GM12878 (cell line): ENCODE results near the gene POTEF. TPM values are rescaled to one million over a fixed set of nuclear protein-coding genes. Genes with fewer than 3 reads are reported as not detected.
"Not testable (repeated sequence)": the region's sequence is repeated elsewhere in the genome, so short reads cannot be mapped to it uniquely, and the experiment has no call there.

Source experiments
- ATAC-seq: fragments of 200-7000 bp; cut with Tn5 transposase; 3 replicates; pipeline ENCODE4 v1.9.1; 2020; ENCODE audit warnings: mild to moderate bottlenecking, moderate library complexity
- BruUV-seq: library from RNA; stranded (reverse); fragments of 400-500 nt; replicated peaks from 2 replicates; lab custom pipeline; 2021; lab: Mats Ljungman, UMichigan
- CTCF ChIA-PET: fragments of 300-600 bp; sonication (Branson Sonifier 250); formaldehyde crosslinking; extraction: SDS; loops from one replicate; lab custom pipeline; 2021; ENCODE audit warnings: inconsistent platforms; lab: Yijun Ruan, JAX
- POLR2A ChIA-PET: fragments of 350-600 bp; formaldehyde crosslinking; extraction: SDS; loops from one replicate; lab custom pipeline; 2021; ENCODE audit warnings: inconsistent platforms; lab: Charles Lee
- RAD21 ChIA-PET: fragments of 300-600 bp; sonication (Branson Sonifier 250); formaldehyde crosslinking; loops from one replicate; lab custom pipeline; 2023; ENCODE audit warnings: antibody characterized with exemption; ENCODE audit not compliant: unreplicated experiment; lab: Charles Lee
- SMC1A ChIA-PET: fragments of 300-600 bp; sonication (Branson Sonifier 250); formaldehyde crosslinking; loops from one replicate; lab custom pipeline; 2023; ENCODE audit not compliant: unreplicated experiment, uncharacterized antibody; lab: Charles Lee
- DNase-seq: peaks from one replicate; pipeline ENCODE4 v3.0.0-alpha.2; 2011; ENCODE audit warnings: low read depth, low spot score
- FAIRE-seq: peaks from 3 replicates; lab custom pipeline; 2011; peaks lifted over from hg19 to GRCh38; lab: Jason Lieb, UNC
- H2AFZ ChIP-seq: 2 replicates; pipeline ENCODE4 v1.6.0; 2011; ENCODE audit warnings: low read depth, low read length, control low read depth; ENCODE audit not compliant: control insufficient read depth
- H3K27ac ChIP-seq: 2 replicates; pipeline ENCODE4 v1.5.1; 2011; ENCODE audit warnings: control low read depth; ENCODE audit not compliant: control insufficient read depth, insufficient read depth
- H3K27me3 ChIP-seq, 2 experiments: replicated peaks in 1 of 2; 2 replicates each; pipeline versions ENCODE4 v1.6.0 to v1.6.1; 2011; ENCODE audit warnings: low read length in 1 of 2; ENCODE audit not compliant: control insufficient read depth in 2 of 2, insufficient read depth in 2 of 2
- H3K36me3 ChIP-seq, 2 experiments: 2 replicates each; pipeline ENCODE4 v1.5.1; 2011; ENCODE audit warnings: low read length in 1 of 2; ENCODE audit not compliant: control insufficient read depth in 2 of 2, insufficient read depth in 2 of 2
- H3K4me1 ChIP-seq: 2 replicates; pipeline ENCODE4 v1.6.1; 2011; ENCODE audit warnings: mild to moderate bottlenecking, low read length, moderate library complexity, mixed read lengths; ENCODE audit not compliant: control insufficient read depth, insufficient read depth
- H3K4me2 ChIP-seq: 2 replicates; pipeline ENCODE4 v1.6.0; 2011; ENCODE audit warnings: control low read depth; ENCODE audit not compliant: control insufficient read depth, insufficient read depth
- H3K4me3 ChIP-seq: fragments of 200-600 bp; sonication (generic); 2 replicates; pipeline ENCODE4 v1.5.1; 2016
- H3K79me2 ChIP-seq: 2 replicates; pipeline ENCODE4 v1.6.0; 2011; ENCODE audit warnings: low read length; ENCODE audit not compliant: control insufficient read depth, insufficient read depth
- H3K9ac ChIP-seq: 2 replicates; pipeline ENCODE4 v1.8.0; 2011; ENCODE audit warnings: low read length, control low read depth, mixed read lengths; ENCODE audit not compliant: control insufficient read depth, insufficient read depth
- H3K9me3 ChIP-seq: replicated peaks from 3 replicates; pipeline ENCODE4 v1.5.1; 2011; ENCODE audit warnings: mild to moderate bottlenecking, low read length; ENCODE audit not compliant: control insufficient read depth, insufficient read depth
- H4K20me1 ChIP-seq: 2 replicates; pipeline ENCODE4 v1.6.0; 2011; ENCODE audit not compliant: control insufficient read depth, insufficient read depth
- CEBPB ChIP-seq, 2 experiments: fragments of 150-350 bp in 1 of 2; IDR thresholded peaks; 2 replicates each; pipeline ENCODE4 v1.6.1; 2012 to 2014; ENCODE audit warnings: low read depth in 2 of 2, low read length in 2 of 2, borderline replicate concordance in 1 of 2, inconsistent platforms in 1 of 2
- CUX1 ChIP-seq: IDR thresholded peaks from 2 replicates; pipeline ENCODE4 v1.6.1; 2012; ENCODE audit warnings: improper control_type of control experiment, low read depth, low read length; ENCODE audit not compliant: insufficient replicate concordance
- GABPA ChIP-seq: IDR thresholded peaks from 2 replicates; pipeline ENCODE4 v1.6.1; 2014; ENCODE audit warnings: antibody characterized with exemption, low read depth, mild to moderate bottlenecking, inconsistent platforms
- MTA3 ChIP-seq: IDR thresholded peaks from 2 replicates; pipeline ENCODE4 v1.6.1; 2012; ENCODE audit warnings: low read length, inconsistent platforms, borderline replicate concordance
- RCOR1 ChIP-seq: conservative IDR thresholded peaks from 2 replicates; pipeline ENCODE4 v1.6.1; 2012; ENCODE audit warnings: low read depth, low read length, improper control_type of control experiment
- SIN3A ChIP-seq: IDR thresholded peaks from 2 replicates; pipeline ENCODE4 v1.6.1; 2012; ENCODE audit warnings: low read depth, low read length, improper control_type of control experiment
- ZBTB11 ChIP-seq: fragments of 450-650 bp; formaldehyde crosslinking; IDR thresholded peaks from 2 replicates; pipeline ENCODE4 v1.5.0; 2022; ENCODE audit warnings: mild to moderate bottlenecking, missing genetic modification characterization
- ZBTB33 ChIP-seq: fragments of 450-650 bp; IDR thresholded peaks from 2 replicates; pipeline ENCODE4 v1.6.1; 2017; ENCODE audit warnings: mild to moderate bottlenecking
- WGBS: methylation state at CpG from one replicate; pipeline ENCODE4 v1.1.6; 2016; ENCODE audit warnings: low lambda C conversion rate; ENCODE audit not compliant: insufficient replicate concordance, insufficient coverage; ENCODE audit errors: missing lambda C conversion rate; 5-methylcytosine and 5-hydroxymethylcytosine counted together
- in situ Hi-C: fragments of 300-500 bp; cut with MboI; formaldehyde crosslinking; loops from 9 replicates; pipeline ENCODE4 v1.14.3; 2018; ENCODE audit warnings: mixed read lengths
- intact Hi-C: fragments of 100-400 bp; cut with micrococcal nuclease; formaldehyde crosslinking; loops from one replicate; pipeline ENCODE4 v1.14.2; 2022; ENCODE audit not compliant: unreplicated experiment
- polyA plus RNA-seq, 11 experiments: library from polyadenylated mRNA; depleted of rRNA in 4 of 11; unstranded in 6 of 11; stranded (reverse) in 5 of 11; fragments of >200 nt; fragmentation: Nextera tagmentation in 4 of 11; fragmentation: Illumina TruSeq in 1 of 11; extraction: Ambion mirVana in 4 of 11; extraction: Trizol in 1 of 11; gene quantifications; 1 replicate in 1 of 11; 2 replicates in 10 of 11; pipeline versions ENCODE4 v1.2.1 to v1.2.3, GENCODE V29; 2011 to 2016; ENCODE audit warnings: inconsistent platforms in 2 of 11, missing spikeins in 2 of 11, low read depth in 1 of 11
- total RNA-seq, 4 experiments: library from RNA; depleted of rRNA in 3 of 4; stranded (reverse); fragments of >200 nt in 3 of 4; fragmentation: Illumina TruSeq in 1 of 4; extraction: Trizol in 1 of 4; gene quantifications; 2 replicates each; pipeline versions ENCODE4 v1.2.1 to v1.2.3, GENCODE V29; 2013 to 2021

Gene POTEF
- total and polyA plus RNA-seq, 10 of the 15 experiments (the other 5 are each of a cell fraction or from before 2014, with no cell fraction given), result 0.03 TPM; not detected in 9

GRCh38 chr2:130150181-130151144 lies 21.4 kb upstream of the POTEF start (continued):
- TF ChIP-seq ZBTB33 (no peak), GABPA (no peak), CEBPB (IDR thresholded peaks at IDR 0.05; ENCODE audit: borderline replicate concordance in 1 of 2, low read depth in 2 of 2, low read length in 2 of 2) (no peak), CUX1 (no peak), MTA3 (no peak), SIN3A (no peak), ZBTB11 (CRISPR knock-in tag) (no peak), RCOR1 (no peak)

GRCh38 chr2:130148515-130148914 lies 19.5 kb upstream of the POTEF start:
- H3K36me3 ChIP-seq, H3K4me3 ChIP-seq, H3K9ac ChIP-seq, H4K20me1 ChIP-seq, H3K4me1 ChIP-seq, intact Hi-C loops, SMC1A ChIA-PET, POLR2A ChIA-PET, DNase-seq, H3K9me3 ChIP-seq, H3K27ac ChIP-seq, BruUV-seq, FAIRE-seq, H2AFZ ChIP-seq, H3K79me2 ChIP-seq, in situ Hi-C loops, ATAC-seq, H3K27me3 ChIP-seq, CTCF ChIA-PET, RAD21 ChIA-PET, H3K4me2 ChIP-seq: not testable (repeated sequence)
- 51% methylated on average over 4 of the region's 6 CpGs for WGBS
